IMR-90 (cell line): Measurements from ENCODE around the gene MYOZ3. TPM values are rescaled to one million over a fixed set of nuclear protein-coding genes. Genes with fewer than 3 reads are reported as not detected.

Experiments used
- ATAC-seq: fragments of 200-7000 bp; cut with Tn5 transposase; 2 replicates; pipeline ENCODE4 v1.9.1; 2020; ENCODE audit warnings: low read depth, mild to moderate bottlenecking, moderate library complexity
- BruUV-seq: library from RNA; stranded (reverse); fragments of 400-500 nt; replicated peaks from 2 replicates; lab custom pipeline; 2021; lab: Mats Ljungman, UMichigan
- CTCF ChIA-PET: fragments of 300-600 bp; formaldehyde crosslinking; extraction: SDS; loops from one replicate; lab custom pipeline; 2021; ENCODE audit warnings: antibody characterized with exemption; lab: Yijun Ruan, JAX
- POLR2A ChIA-PET: fragments of 300-600 bp; sonication (Branson Sonifier 250); formaldehyde crosslinking; loops from one replicate; lab custom pipeline; 2022; ENCODE audit warnings: antibody characterized with exemption; ENCODE audit not compliant: unreplicated experiment; lab: Charles Lee
- DNase-seq: peaks from one replicate; pipeline ENCODE4 v3.0.0; 2013
- H2AFZ ChIP-seq: replicated peaks from 2 replicates; pipeline ENCODE3; 2013; ENCODE audit warnings: low read length, mild to moderate bottlenecking; ENCODE audit not compliant: poor library complexity
- H2AK5ac ChIP-seq: 2 replicates; pipeline ENCODE4 v1.6.1; 2013; ENCODE audit warnings: low read depth, low read length, inconsistent platforms
- H2AK9ac ChIP-seq: replicated peaks from 2 replicates; pipeline ENCODE3; 2013; ENCODE audit warnings: mild to moderate bottlenecking, low read depth, low read length, moderate library complexity; ENCODE audit not compliant: poor library complexity
- H2BK120ac ChIP-seq: 2 replicates; pipeline ENCODE4 v1.6.1; 2013; ENCODE audit warnings: low read depth, low read length, inconsistent platforms
- H2BK15ac ChIP-seq: 3 replicates; pipeline ENCODE4 v1.6.1; 2013; ENCODE audit warnings: low read depth, low read length, inconsistent platforms
- H2BK20ac ChIP-seq: 2 replicates; pipeline ENCODE4 v1.6.1; 2013; ENCODE audit warnings: low read depth, mild to moderate bottlenecking, inconsistent platforms, low read length, moderate library complexity
- H2BK5ac ChIP-seq: 2 replicates; pipeline ENCODE4 v1.6.1; 2013; ENCODE audit warnings: mild to moderate bottlenecking, low read depth, low read length, inconsistent platforms; ENCODE audit not compliant: poor library complexity, severe bottlenecking
- H3K14ac ChIP-seq: replicated peaks from 2 replicates; pipeline ENCODE4 v1.6.1; 2013; ENCODE audit warnings: low read depth, low read length, inconsistent platforms
- H3K18ac ChIP-seq: 2 replicates; pipeline ENCODE4 v1.6.1; 2013; ENCODE audit warnings: low read depth, low read length, control low read depth
- H3K23ac ChIP-seq: 2 replicates; pipeline ENCODE4 v1.6.1; 2013; ENCODE audit warnings: low read depth, low read length, inconsistent platforms
- H3K27ac ChIP-seq: 2 replicates; pipeline ENCODE4 v1.5.1; 2013; ENCODE audit warnings: mild to moderate bottlenecking, control low read depth, low read length; ENCODE audit not compliant: insufficient read depth
- H3K27me3 ChIP-seq: 2 replicates; pipeline ENCODE4 v1.6.1; 2013; ENCODE audit warnings: low read length; ENCODE audit not compliant: control insufficient read depth, insufficient read depth
- H3K36me3 ChIP-seq: 2 replicates; pipeline ENCODE4 v1.6.1; 2013; ENCODE audit warnings: low read length, mixed read lengths; ENCODE audit not compliant: control insufficient read depth, insufficient read depth
- H3K4ac ChIP-seq: 2 replicates; pipeline ENCODE4 v1.6.1; 2013; ENCODE audit warnings: low read depth, low read length, inconsistent platforms
- H3K4me1 ChIP-seq: 2 replicates; pipeline ENCODE4 v1.6.1; 2013; ENCODE audit warnings: low read length, mixed read lengths; ENCODE audit not compliant: control insufficient read depth, insufficient read depth
- H3K4me2 ChIP-seq: 2 replicates; pipeline ENCODE4 v1.6.1; 2013; ENCODE audit warnings: low read depth, mild to moderate bottlenecking, control low read depth, low read length, moderate library complexity
- H3K4me3 ChIP-seq: 2 replicates; pipeline ENCODE4 v1.5.1; 2013; ENCODE audit warnings: low read depth, mild to moderate bottlenecking, control low read depth, low read length, moderate library complexity; ENCODE audit not compliant: insufficient read depth
- H3K56ac ChIP-seq: 2 replicates; pipeline ENCODE4 v1.6.1; 2013; ENCODE audit warnings: low read length, inconsistent platforms; ENCODE audit not compliant: insufficient read depth; ENCODE audit errors: extremely low read depth
- H3K79me1 ChIP-seq, 2 experiments: 2 replicates each; pipeline ENCODE4 v1.6.1; 2013; ENCODE audit warnings: low read length in 2 of 2, inconsistent platforms in 1 of 2, low read depth in 1 of 2
- H3K9ac ChIP-seq: 2 replicates; pipeline ENCODE4 v1.6.1; 2013; ENCODE audit warnings: low read depth, low read length, control low read depth
- H3K9me1 ChIP-seq: 2 replicates; pipeline ENCODE4 v1.6.1; 2013; ENCODE audit warnings: low read length, inconsistent platforms; ENCODE audit not compliant: insufficient read depth
- H3K9me3 ChIP-seq: 2 replicates; pipeline ENCODE4 v1.6.1; 2013; ENCODE audit warnings: low read length; ENCODE audit not compliant: control insufficient read depth, insufficient read depth
- H4K20me1 ChIP-seq: 2 replicates; pipeline ENCODE4 v1.6.1; 2013; ENCODE audit warnings: low read length, inconsistent platforms; ENCODE audit not compliant: insufficient read depth
- H4K5ac ChIP-seq: 2 replicates; pipeline ENCODE4 v1.6.1; 2013; ENCODE audit warnings: mild to moderate bottlenecking, low read depth, low read length, control low read depth
- H4K8ac ChIP-seq, 2 experiments: 2 replicates each; pipeline ENCODE4 v1.6.1; 2013; ENCODE audit warnings: low read depth in 2 of 2, low read length in 2 of 2, control low read depth in 1 of 2, inconsistent platforms in 1 of 2
- H4K91ac ChIP-seq: 2 replicates; pipeline ENCODE4 v1.6.1; 2013; ENCODE audit warnings: low read depth, low read length, inconsistent platforms; ENCODE audit not compliant: insufficient read depth
- BHLHE40 ChIP-seq: fragments of 150-350 bp; IDR thresholded peaks from 2 replicates; pipeline ENCODE4 v1.6.1; 2016; ENCODE audit warnings: mild to moderate bottlenecking, low read depth, low read length
- CEBPB ChIP-seq: IDR thresholded peaks from 2 replicates; pipeline ENCODE4 v1.6.1; 2012; ENCODE audit warnings: low read depth, low read length, improper control_type of control experiment
- CHD1 ChIP-seq: IDR thresholded peaks from 2 replicates; pipeline ENCODE4 v1.6.1; 2012; ENCODE audit warnings: low read depth, low read length, improper control_type of control experiment
- FOS ChIP-seq: fragments of 150-350 bp; IDR thresholded peaks from 2 replicates; pipeline ENCODE4 v1.6.1; 2016; ENCODE audit warnings: low read depth, low read length
- MAFK ChIP-seq: IDR thresholded peaks from 2 replicates; pipeline ENCODE4 v1.6.1; 2012; ENCODE audit warnings: low read depth, low read length, improper control_type of control experiment
- MAZ ChIP-seq: IDR thresholded peaks from 2 replicates; pipeline ENCODE4 v1.6.1; 2012; ENCODE audit warnings: low read depth, mild to moderate bottlenecking, low read length, improper control_type of control experiment, moderate library complexity, borderline replicate concordance
- MXI1 ChIP-seq: IDR thresholded peaks from 2 replicates; pipeline ENCODE4 v1.6.1; 2012; ENCODE audit warnings: low read depth, mild to moderate bottlenecking, low read length, moderate library complexity, borderline replicate concordance
- NFE2L2 ChIP-seq: fragments of 150-350 bp; IDR thresholded peaks from 2 replicates; pipeline ENCODE4 v1.6.1; 2016; ENCODE audit warnings: low read depth, mild to moderate bottlenecking, low read length
- POLR2A ChIP-seq: IDR thresholded peaks from 2 replicates; pipeline ENCODE4 v1.6.1; 2012; ENCODE audit warnings: mild to moderate bottlenecking, low read depth, low read length
- RAD21 ChIP-seq: IDR thresholded peaks from 2 replicates; pipeline ENCODE4 v1.6.1; 2012; ENCODE audit warnings: low read length, improper control_type of control experiment
- RCOR1 ChIP-seq: IDR thresholded peaks from 2 replicates; pipeline ENCODE4 v1.6.1; 2012; ENCODE audit warnings: mild to moderate bottlenecking, low read length, improper control_type of control experiment; ENCODE audit not compliant: insufficient replicate concordance
- RFX5 ChIP-seq: IDR thresholded peaks from 2 replicates; pipeline ENCODE4 v1.8.0; 2012; ENCODE audit warnings: low read depth, mild to moderate bottlenecking, low read length, moderate library complexity
- SMC3 ChIP-seq: fragments of 150-350 bp; IDR thresholded peaks from 2 replicates; pipeline ENCODE4 v1.6.1; 2016; ENCODE audit warnings: low read depth, mild to moderate bottlenecking, antibody characterized with exemption, low read length, moderate library complexity
- WGBS, 2 experiments: methylation state at CpG; one replicate each; pipeline versions ENCODE4 v1.1.5 to v1.1.7; 2013; ENCODE audit warnings: missing lambda C conversion rate in 2 of 2; ENCODE audit not compliant: insufficient read length in 1 of 2; ENCODE audit errors: extremely low coverage in 2 of 2; 5-methylcytosine and 5-hydroxymethylcytosine counted together
- dilution Hi-C: fragments of 300-500 bp; cut with HindIII; formaldehyde crosslinking; loops from one replicate; pipeline ENCODE4 v1.14.3; 2018; ENCODE audit warnings: low sequenced_read_pairs; ENCODE audit not compliant: unreplicated experiment
- in situ Hi-C: fragments of 300-500 bp; cut with MboI; formaldehyde crosslinking; loops from 3 replicates; pipeline ENCODE4 v1.14.3; 2019; ENCODE audit warnings: low sequenced_read_pairs, inconsistent platforms, mixed read lengths
- intact Hi-C: fragments of 100-400 bp; cut with micrococcal nuclease; formaldehyde crosslinking; loops from 2 replicates; pipeline ENCODE4 v1.10.0; 2022
- polyA plus RNA-seq, 3 experiments: library from polyadenylated mRNA; depleted of rRNA; stranded (reverse); fragments of >200 nt; gene quantifications; 2 replicates each; pipeline ENCODE4 v1.2.3, GENCODE V29; 2012; ENCODE audit warnings: low replicate concordance in 1 of 3
- total RNA-seq: library from RNA; depleted of rRNA; stranded (reverse); fragments of >200 nt; gene quantifications from 2 replicates; pipeline ENCODE4 v1.2.3, GENCODE V29; 2012
- TF ChIP-seq, protein P1 (sequence below): fragments of 150-350 bp; IDR thresholded peaks from 2 replicates; pipeline ENCODE4 v1.6.1; 2017; ENCODE audit warnings: mild to moderate bottlenecking, antibody characterized with exemption, low read length, low read depth
- TF ChIP-seq, protein P2 (sequence below): fragments of 150-350 bp; IDR thresholded peaks from 2 replicates; pipeline ENCODE4 v1.6.1; 2016; ENCODE audit warnings: low read depth, mild to moderate bottlenecking, low read length, moderate library complexity, borderline replicate concordance
- TF ChIP-seq, protein P3 (sequence below): conservative IDR thresholded peaks from 2 replicates; pipeline ENCODE4 v1.5.1; 2012; ENCODE audit warnings: mild to moderate bottlenecking, low read depth, low read length, improper control_type of control experiment

MYOZ3 gene
- total and polyA plus RNA-seq, 2 of the 4 experiments (the other 2 are of a cell fraction) = under 0.01 to 0.24 TPM

DNA sequence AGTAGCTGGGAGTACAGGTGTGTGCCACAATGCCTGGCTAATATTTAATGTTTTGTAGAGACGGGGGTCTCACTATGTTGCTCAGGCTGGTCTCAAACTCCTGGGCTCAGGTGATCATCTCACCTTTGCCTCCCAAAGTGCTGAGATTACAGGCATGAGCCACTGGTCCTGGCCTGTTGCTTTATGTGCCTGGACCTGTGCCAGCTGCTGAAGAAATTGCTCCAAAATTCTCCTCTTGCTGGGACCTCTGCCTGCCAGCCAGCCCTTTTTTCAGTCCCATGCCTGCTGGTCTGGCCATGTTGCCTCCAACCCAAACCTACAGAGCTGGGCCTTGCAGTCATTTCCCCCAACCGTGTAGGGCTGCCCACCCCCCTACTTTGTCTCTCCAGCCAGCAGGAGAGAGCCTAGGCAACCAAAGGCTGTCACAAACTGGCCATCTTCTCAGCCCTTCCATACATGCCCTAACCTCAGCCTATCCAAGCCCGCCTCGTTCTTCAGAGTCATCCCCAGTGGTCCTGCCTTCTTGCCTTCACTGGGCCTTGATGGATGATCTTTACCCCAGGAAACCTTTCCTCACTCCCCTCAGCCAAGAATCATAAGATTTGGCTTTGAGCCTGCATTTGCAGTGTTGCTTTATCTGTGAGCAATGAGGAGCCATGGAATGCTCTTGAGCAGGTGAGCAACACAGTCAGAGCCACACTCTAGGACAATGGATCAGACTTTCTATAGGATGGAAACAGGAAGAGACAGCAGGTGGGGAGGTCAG, 48.0 kb upstream of the MYOZ3 start:
- Histone ChIP-seq H3K14ac (no peak overlapping the region), H3K4me2 (no peak overlapping the region), H3K23ac (no peak overlapping the region), H3K9ac (no peak overlapping the region), H4K8ac (no peak overlapping the region), H3K9me1 (0 out of 2 replicates have a peak, but pooled peaks cover 8% of the 10 kb centered on the region), H3K27me3 (peaks cover 4% of the 10 kb centered on the region; the same call in 1 of the 2 replicates), H3K79me1 (no peaks in the 10 kb centered on the region), H4K5ac (no peak overlapping the region), H4K20me1 (no peaks in the 10 kb centered on the region), H4K91ac (no peak overlapping the region), H3K18ac (no peak overlapping the region), H2AK5ac (no peak overlapping the region), H3K56ac (no peak overlapping the region), H2AFZ (no peak overlapping the region), H3K36me3 (no peaks in the 10 kb centered on the region), H2AK9ac (no peak overlapping the region), H3K4ac (no peak overlapping the region), H2BK15ac (no peak overlapping the region), H3K27ac (no peak overlapping the region), H2BK20ac (no peak overlapping the region), H3K9me3 (no peaks in the 10 kb centered on the region), H2BK5ac (no peak overlapping the region), H3K4me1 (peaks cover 12% of the 10 kb centered on the region), H3K4me3 (no peak overlapping the region), H2BK120ac (no peak overlapping the region)
- no TSS peak for BruUV-seq
- in situ Hi-C loops (no loop called here), dilution Hi-C loops (no loop called here), intact Hi-C loops (no loop called here)
- no peak for TF ChIP-seq POLR2A
- TF ChIP-seq FOS = no peak
- no peak for TF ChIP-seq CEBPB
- TF ChIP-seq, protein P1, sequence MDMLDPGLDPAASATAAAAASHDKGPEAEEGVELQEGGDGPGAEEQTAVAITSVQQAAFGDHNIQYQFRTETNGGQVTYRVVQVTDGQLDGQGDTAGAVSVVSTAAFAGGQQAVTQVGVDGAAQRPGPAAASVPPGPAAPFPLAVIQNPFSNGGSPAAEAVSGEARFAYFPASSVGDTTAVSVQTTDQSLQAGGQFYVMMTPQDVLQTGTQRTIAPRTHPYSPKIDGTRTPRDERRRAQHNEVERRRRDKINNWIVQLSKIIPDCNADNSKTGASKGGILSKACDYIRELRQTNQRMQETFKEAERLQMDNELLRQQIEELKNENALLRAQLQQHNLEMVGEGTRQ = no peak
- TF ChIP-seq RAD21 = no peak
- TF ChIP-seq, protein P2, sequence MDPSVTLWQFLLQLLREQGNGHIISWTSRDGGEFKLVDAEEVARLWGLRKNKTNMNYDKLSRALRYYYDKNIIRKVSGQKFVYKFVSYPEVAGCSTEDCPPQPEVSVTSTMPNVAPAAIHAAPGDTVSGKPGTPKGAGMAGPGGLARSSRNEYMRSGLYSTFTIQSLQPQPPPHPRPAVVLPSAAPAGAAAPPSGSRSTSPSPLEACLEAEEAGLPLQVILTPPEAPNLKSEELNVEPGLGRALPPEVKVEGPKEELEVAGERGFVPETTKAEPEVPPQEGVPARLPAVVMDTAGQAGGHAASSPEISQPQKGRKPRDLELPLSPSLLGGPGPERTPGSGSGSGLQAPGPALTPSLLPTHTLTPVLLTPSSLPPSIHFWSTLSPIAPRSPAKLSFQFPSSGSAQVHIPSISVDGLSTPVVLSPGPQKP = no peak
- TF ChIP-seq MXI1 = no peak
- TF ChIP-seq, protein P3, sequence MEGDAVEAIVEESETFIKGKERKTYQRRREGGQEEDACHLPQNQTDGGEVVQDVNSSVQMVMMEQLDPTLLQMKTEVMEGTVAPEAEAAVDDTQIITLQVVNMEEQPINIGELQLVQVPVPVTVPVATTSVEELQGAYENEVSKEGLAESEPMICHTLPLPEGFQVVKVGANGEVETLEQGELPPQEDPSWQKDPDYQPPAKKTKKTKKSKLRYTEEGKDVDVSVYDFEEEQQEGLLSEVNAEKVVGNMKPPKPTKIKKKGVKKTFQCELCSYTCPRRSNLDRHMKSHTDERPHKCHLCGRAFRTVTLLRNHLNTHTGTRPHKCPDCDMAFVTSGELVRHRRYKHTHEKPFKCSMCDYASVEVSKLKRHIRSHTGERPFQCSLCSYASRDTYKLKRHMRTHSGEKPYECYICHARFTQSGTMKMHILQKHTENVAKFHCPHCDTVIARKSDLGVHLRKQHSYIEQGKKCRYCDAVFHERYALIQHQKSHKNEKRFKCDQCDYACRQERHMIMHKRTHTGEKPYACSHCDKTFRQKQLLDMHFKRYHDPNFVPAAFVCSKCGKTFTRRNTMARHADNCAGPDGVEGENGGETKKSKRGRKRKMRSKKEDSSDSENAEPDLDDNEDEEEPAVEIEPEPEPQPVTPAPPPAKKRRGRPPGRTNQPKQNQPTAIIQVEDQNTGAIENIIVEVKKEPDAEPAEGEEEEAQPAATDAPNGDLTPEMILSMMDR = no peak
- TF ChIP-seq NFE2L2 = no peak
- TF ChIP-seq RFX5 = no peak
- no peak for TF ChIP-seq MAZ
- no peak for TF ChIP-seq BHLHE40
- TF ChIP-seq MAFK = no peak
- no peak for TF ChIP-seq RCOR1
- TF ChIP-seq CHD1 = no peak
- TF ChIP-seq SMC3 = no peak
- POLR2A ChIA-PET = no interaction called here
- CTCF ChIA-PET = no interaction called here
- ATAC-seq = no peak
- 80% methylated on average over 1 of the region's 4 CpGs; no CpG with 5 or more reads in 1 of the 2 experiments for WGBS, 2 experiments
- DNase-seq = no peak
